ENCODE data around the gene VWA3A. TPM values are rescaled to one million over a fixed set of nuclear protein-coding genes. Genes with fewer than 3 reads are reported as not detected.

The VWA3A gene
- polyA plus RNA-seq, 2 of the 4 experiments (the other 2 are of a cell fraction): 0.17 TPM; not detected in 1

- TF ChIP-seq, protein P1, sequence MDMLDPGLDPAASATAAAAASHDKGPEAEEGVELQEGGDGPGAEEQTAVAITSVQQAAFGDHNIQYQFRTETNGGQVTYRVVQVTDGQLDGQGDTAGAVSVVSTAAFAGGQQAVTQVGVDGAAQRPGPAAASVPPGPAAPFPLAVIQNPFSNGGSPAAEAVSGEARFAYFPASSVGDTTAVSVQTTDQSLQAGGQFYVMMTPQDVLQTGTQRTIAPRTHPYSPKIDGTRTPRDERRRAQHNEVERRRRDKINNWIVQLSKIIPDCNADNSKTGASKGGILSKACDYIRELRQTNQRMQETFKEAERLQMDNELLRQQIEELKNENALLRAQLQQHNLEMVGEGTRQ (IDR thresholded peaks at IDR 0.05): no peak
These were observed 3.7 kb upstream of the VWA3A start (continued) for GRCh38 chr16:22088642-22089041.

- 87% methylated on average over 4 of the region's 4 CpGs for WGBS (ENCODE audit: missing lambda C conversion rate)
- Histone ChIP-seq H3K4me2 (no peak overlapping the region), H3K27ac (no peak overlapping the region), H3K9me3 (no peaks in the 10 kb centered on the region), H3K4me3 (no peak overlapping the region), H3K4me1 (no peaks in the 10 kb centered on the region)
- FAIRE-seq (no peak), DNase-seq (ENCODE audit: low read depth in 1 of 2, low spot score in 1 of 2) (no peak), ATAC-seq (no peak)
- ChIA-PET CTCF (interaction anchor here (0.8 to 3.4 kb wide), 6 partner anchors 9 to 90 kb away, joined by 3 to 46 read pairs (median 3); no protein-coding TSS in a partner anchor), POLR2A (no interaction called here)
- TF ChIP-seq HMGXB4 (CRISPR knock-in tag; IDR thresholded peaks at IDR 0.05; ENCODE audit: borderline replicate concordance) (no peak), FOXS1 (CRISPR knock-in tag; IDR thresholded peaks at IDR 0.05) (no peak), BCL3 (IDR thresholded peaks at IDR 0.05) (no peak), CTCF (IDR thresholded peaks at IDR 0.05) (no peak), EHF (CRISPR knock-in tag; IDR thresholded peaks at IDR 0.05) (no peak), EP300 (IDR thresholded peaks at IDR 0.05) (no peak), ESRRA (IDR thresholded peaks at IDR 0.05; ENCODE audit: borderline replicate concordance, low read length) (no peak), HOXB13 (CRISPR knock-in tag; IDR thresholded peaks at IDR 0.05; ENCODE audit: low read depth) (no peak), MYC (IDR thresholded peaks at IDR 0.05; ENCODE audit: borderline replicate concordance, low read length) (no peak), POLR2AphosphoS2 (conservative IDR thresholded peaks at IDR 0.05; ENCODE audit: low read length) (no peak), CHD2 (IDR thresholded peaks at IDR 0.05; ENCODE audit: low read length, partially characterized antibody) (no peak), JUNB (IDR thresholded peaks at IDR 0.05) (no peak)
- TF ChIP-seq, protein P2, sequence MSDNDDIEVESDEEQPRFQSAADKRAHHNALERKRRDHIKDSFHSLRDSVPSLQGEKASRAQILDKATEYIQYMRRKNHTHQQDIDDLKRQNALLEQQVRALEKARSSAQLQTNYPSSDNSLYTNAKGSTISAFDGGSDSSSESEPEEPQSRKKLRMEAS (IDR thresholded peaks at IDR 0.05): no peak
These were observed 2.4 kb upstream of the VWA3A start for GRCh38 chr16:22089910-22090309.

DNA sequence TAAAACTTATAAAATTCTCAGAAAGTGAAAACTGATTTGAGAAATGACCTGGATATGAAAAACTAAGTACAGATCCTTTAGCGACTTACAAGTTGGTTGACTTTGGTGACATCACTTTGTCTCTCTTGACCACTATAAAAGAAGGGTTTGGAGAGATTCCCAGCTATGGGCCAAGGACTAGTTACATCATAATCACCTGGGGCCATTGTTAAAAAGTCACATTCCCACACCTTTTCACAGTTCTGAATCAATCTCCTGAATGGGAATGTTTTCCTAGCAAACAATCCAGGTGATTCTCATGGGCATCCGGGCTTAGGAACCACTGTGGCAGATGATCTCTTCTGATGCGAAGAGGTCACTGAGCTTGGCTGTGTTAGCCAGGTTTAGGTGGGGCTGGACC lies 620 bp upstream of the VWA3A start:
- DNase-seq (ENCODE audit: low read depth in 1 of 2, low spot score in 1 of 2) (no peak), FAIRE-seq (no peak), ATAC-seq (no peak)
- Histone ChIP-seq H3K9me3 (no peaks in the 10 kb centered on the region), H3K27ac (no peak overlapping the region), H3K4me1 (no peaks in the 10 kb centered on the region), H3K4me3 (no peak overlapping the region), H3K4me2 (no peak overlapping the region)
- POLR2A ChIA-PET: no interaction called here
- CTCF ChIA-PET: interaction anchor here (1.0 to 3.3 kb wide), 5 partner anchors 10 to 97 kb away, joined by 4 to 21 read pairs (median 5); no protein-coding TSS in a partner anchor
- TF ChIP-seq HOXB13 (CRISPR knock-in tag; IDR thresholded peaks at IDR 0.05; ENCODE audit: low read depth) (no peak), FOSL2 (IDR thresholded peaks at IDR 0.05) (no peak), FOSL2 (CRISPR knock-in tag; IDR thresholded peaks at IDR 0.05) (no peak), MYC (IDR thresholded peaks at IDR 0.05; ENCODE audit: borderline replicate concordance, low read length) (no peak), POLR2A (IDR thresholded peaks at IDR 0.05; ENCODE audit: low read length) (no peak), RFX5 (IDR thresholded peaks at IDR 0.05) (no peak), MAZ (IDR thresholded peaks at IDR 0.05; ENCODE audit: borderline replicate concordance, low read depth, low read length) (no peak), TP53 (CRISPR knock-in tag; IDR thresholded peaks at IDR 0.05) (no peak), CHD4 (IDR thresholded peaks at IDR 0.05; ENCODE audit: borderline replicate concordance) (no peak), GATA3 (IDR thresholded peaks at IDR 0.05; ENCODE audit: borderline replicate concordance) (no peak), RAD21 (conservative IDR thresholded peaks at IDR 0.05 in 1 of 2, IDR thresholded peaks at IDR 0.05 in 1 of 2) (no peak)
- TF ChIP-seq, protein P3, sequence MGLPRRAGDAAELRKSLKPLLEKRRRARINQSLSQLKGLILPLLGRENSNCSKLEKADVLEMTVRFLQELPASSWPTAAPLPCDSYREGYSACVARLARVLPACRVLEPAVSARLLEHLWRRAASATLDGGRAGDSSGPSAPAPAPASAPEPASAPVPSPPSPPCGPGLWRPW (IDR thresholded peaks at IDR 0.05): no peak
- TF ChIP-seq, protein P2 (IDR thresholded peaks at IDR 0.05): no peak
- WGBS (ENCODE audit: missing lambda C conversion rate): 66% methylated on average over 3 of the region's 3 CpGs

All from A549 (cell line).